Activated CD8-positive, alpha-beta memory T cell treated with anti-CD3 and anti-CD28 coated beads for 1 hour (primary cell): ENCODE measurements around the gene CNTNAP2.
A peak's percentile ranks its signal among the peaks of the same experiment; 100 is the strongest.

Experiments used
- DNase-seq, 2 donors: peaks; one replicate each; pipeline ENCODE4 v3.0.0-alpha.2; 2020; ENCODE audit warnings: low read depth in 1 of 2; ENCODE audit errors: extremely low read depth in 1 of 2

The CNTNAP2 gene

GRCh38 chr7:146116521-146117222 is at the start of gene CNTNAP2:
CNTNAP2 (plus strand) TSS chr7:146116801; CDS start chr7:146116877, 76 bp downstream.
- DNase-seq: no peak

- DNase-seq: no peak
Observed at GRCh38 chr7:146067880-146068279, 48.7 kb upstream of the CNTNAP2 start.

GRCh38 chr7:146074195-146074765 is 42.3 kb upstream of the CNTNAP2 start:
- DNase-seq: no peak

- DNase-seq: no peak
Observed at GRCh38 chr7:146076344-146076743, 40.3 kb upstream of the CNTNAP2 start.

- DNase-seq: no peak
Observed at GRCh38 chr7:146084086-146084485, 32.5 kb upstream of the CNTNAP2 start.

- no peak for DNase-seq
Observed at GRCh38 chr7:146090023-146090645, 26.5 kb upstream of the CNTNAP2 start.

GRCh38 chr7:146094356-146094755 is 22.2 kb upstream of the CNTNAP2 start:
- DNase-seq: no peak

GRCh38 chr7:146096994-146097393 is 19.6 kb upstream of the CNTNAP2 start:
- DNase-seq: no peak

- DNase-seq: no peak
Observed at GRCh38 chr7:146106319-146106718, 10.3 kb upstream of the CNTNAP2 start.

- DNase-seq: no peak
Observed at GRCh38 chr7:146112755-146113154, 3.8 kb upstream of the CNTNAP2 start.

- no peak for DNase-seq
Observed at GRCh38 chr7:146115548-146115850, 1.1 kb upstream of the CNTNAP2 start.

GRCh38 chr7:146115851-146116520 is 615 bp upstream of the CNTNAP2 start:
- DNase-seq: peak in 1 of 2 donors; percentile 1

GRCh38 chr7:146117576-146117975 is 975 bp downstream of the CNTNAP2 start:
- no peak for DNase-seq

GRCh38 chr7:146119002-146119401 is 2.4 kb downstream of the CNTNAP2 start:
- no peak for DNase-seq

- no peak for DNase-seq
Observed at GRCh38 chr7:146123715-146124114, 7.1 kb downstream of the CNTNAP2 start.

- no peak for DNase-seq
Observed at GRCh38 chr7:146126767-146127509, 10.3 kb downstream of the CNTNAP2 start.

- no peak for DNase-seq
Observed at GRCh38 chr7:146129296-146129695, 12.7 kb downstream of the CNTNAP2 start.

- no peak for DNase-seq
Observed at GRCh38 chr7:146129997-146130396, 13.4 kb downstream of the CNTNAP2 start.

- DNase-seq: no peak
Observed at GRCh38 chr7:146131701-146132100, 15.1 kb downstream of the CNTNAP2 start.

- DNase-seq: no peak
Observed at GRCh38 chr7:146136357-146136875, 19.8 kb downstream of the CNTNAP2 start.

GRCh38 chr7:146138926-146139325 is 22.3 kb downstream of the CNTNAP2 start:
- no peak for DNase-seq
